A549 treated with AZD2906 at 1 μM for 4 hours (cell line): Measurements from ENCODE around the gene DNAI4. TPM values are rescaled to one million over a fixed set of nuclear protein-coding genes. Genes with fewer than 3 reads are reported as not detected.

ENCODE experiments used
- total RNA-seq: library from RNA; stranded (reverse); fragments of 200-300 nt; extraction: Qiagen RNA extraction; gene quantifications from 5 replicates; pipeline ENCODE4 v1.2.3, GENCODE V29; 2022

Gene DNAI4, protein sequence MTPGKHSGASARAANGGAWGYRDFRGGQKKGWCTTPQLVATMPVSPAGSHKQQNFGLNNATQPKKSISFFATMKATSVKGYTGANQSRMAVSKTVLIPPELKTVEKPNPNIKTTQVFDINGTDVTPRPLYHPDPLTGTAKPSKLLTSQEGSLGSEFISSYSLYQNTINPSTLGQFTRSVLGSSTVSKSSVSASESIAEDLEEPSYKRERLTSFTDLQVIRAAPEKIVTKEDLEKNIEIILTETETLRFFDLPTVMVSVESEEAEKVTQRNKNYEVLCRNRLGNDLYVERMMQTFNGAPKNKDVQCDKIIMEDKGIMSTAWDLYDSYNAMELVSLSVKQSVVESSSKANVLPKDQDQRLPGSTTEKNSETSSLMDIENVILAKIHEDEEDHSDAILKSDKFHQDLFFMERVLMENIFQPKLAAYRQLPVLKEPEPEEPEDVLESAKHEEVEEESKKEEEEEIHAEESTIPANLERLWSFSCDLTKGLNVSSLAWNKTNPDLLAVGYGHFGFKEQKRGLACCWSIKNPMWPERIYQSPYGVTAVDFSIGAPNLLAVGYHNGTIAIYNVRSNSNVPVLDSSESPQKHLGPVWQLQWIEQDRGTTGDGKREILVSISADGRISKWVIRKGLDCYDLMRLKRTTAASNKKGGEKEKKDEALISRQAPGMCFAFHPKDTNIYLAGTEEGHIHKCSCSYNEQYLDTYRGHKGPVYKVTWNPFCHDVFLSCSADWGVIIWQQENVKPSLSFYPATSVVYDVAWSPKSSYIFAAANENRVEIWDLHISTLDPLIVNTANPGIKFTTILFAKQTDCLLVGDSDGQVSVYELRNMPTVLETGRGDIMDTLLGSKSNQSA
- 0.22 to 1.1 TPM (median 0.34 TPM) in 5 replicates for total RNA-seq

DNA sequence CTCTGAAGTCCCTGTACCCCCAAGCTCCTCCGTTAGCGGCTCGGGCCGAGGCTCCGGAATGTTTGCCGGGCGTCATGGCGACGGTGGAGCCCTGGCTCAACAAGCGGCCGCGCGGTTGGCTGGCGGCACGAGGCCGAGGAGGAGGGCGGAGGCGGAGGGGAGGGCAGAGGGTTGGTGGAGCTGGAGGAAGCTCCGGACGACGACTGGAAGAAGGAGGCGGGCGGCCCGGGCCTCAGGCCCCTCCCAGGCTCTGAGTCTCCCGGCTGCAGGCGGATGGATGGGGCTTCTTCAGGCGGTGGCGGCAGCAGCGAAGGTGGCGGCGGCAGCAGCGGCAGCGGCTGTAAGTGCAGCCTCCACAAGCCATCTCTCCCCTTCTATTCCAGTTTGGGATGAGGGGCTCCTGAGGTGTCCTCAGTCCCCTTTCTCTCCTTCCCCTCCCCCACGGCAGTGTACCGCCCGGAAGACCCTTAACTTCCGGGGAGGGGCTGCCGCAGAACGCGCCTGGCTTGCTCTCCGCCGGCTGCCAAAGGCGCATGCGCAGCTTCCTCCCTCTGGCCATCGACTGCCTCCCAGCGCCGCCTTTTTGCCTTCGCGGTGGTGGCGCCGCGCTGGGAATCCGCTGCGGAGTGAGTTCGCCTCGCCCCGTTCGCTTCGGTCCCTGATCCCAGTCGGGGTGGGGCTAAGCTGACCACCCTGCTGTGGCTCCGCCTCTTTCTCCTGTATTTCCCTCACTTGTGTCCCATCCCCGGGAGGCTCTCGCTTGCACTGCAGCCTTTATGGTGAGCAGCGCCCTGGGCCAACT is at the start of gene DNAI4, which contains the start of gene MIER1:
TSS of gene DNAI4 (minus strand) at position 101 of the 802 bp plus-strand sequence. CDS start at position 76, 25 bp downstream.
TSS of gene MIER1 (plus strand) at position 235 of the 802 bp plus-strand sequence. CDS start at position 274, 39 bp downstream.

Other genes with a start within 250 kb of the DNAI4 start
- gene DYNLT5, start 172.4 kb downstream of the DNAI4 start, total RNA-seq: not detected in 5 replicates
- not detected in 5 replicates for gene INSL5, start 123.6 kb downstream of the DNAI4 start, total RNA-seq
- 8.3 to 12.4 TPM (median 8.7 TPM) in 5 replicates for gene MIER1, start 134 bp upstream of the DNAI4 start, total RNA-seq
- 7.6 to 9.1 TPM (median 7.7 TPM) in 5 replicates for gene SLC35D1, start 129.3 kb upstream of the DNAI4 start, total RNA-seq
- gene C1orf141, start 210.1 kb upstream of the DNAI4 start, total RNA-seq: not detected in 5 replicates
- gene IL23R, start 241.6 kb upstream of the DNAI4 start, total RNA-seq: not detected in 5 replicates